Stimulated activated CD4-positive, alpha-beta T cell treated with anti-CD3 and anti-CD28 coated beads, Interleukin-4, amount 100 ng/mL, for 4 hours (primary cell): ENCODE data around the gene TMEM135.
"Not testable (repeated sequence)": the region's sequence is repeated elsewhere in the genome, so short reads cannot be mapped to it uniquely, and the experiment has no call there.

Source experiments
- DNase-seq, 2 experiments: peaks; one replicate each; pipeline ENCODE4 v3.0.0-alpha.2; 2020

TMEM135 gene

DNA sequence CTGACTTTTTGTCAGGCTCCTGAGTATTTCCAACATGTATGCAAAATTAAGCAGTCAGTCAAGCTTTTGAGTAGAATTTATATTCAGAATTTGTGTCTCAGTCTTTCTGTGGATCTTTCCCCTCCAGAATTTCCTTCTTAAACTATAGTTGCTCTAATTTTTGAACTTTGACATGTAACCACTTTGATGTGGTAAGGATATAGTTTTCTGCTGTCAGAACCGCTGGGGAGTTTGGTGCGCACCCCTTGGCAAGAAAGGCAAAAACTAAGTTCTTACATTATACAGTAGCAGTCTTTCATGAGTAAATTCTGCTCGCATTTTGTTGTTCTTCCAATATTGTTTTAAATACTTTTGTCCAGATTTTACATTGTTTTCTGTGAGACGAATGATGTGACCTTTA is 105.9 kb downstream of the TMEM135 start:
- DNase-seq = no peak

DNA sequence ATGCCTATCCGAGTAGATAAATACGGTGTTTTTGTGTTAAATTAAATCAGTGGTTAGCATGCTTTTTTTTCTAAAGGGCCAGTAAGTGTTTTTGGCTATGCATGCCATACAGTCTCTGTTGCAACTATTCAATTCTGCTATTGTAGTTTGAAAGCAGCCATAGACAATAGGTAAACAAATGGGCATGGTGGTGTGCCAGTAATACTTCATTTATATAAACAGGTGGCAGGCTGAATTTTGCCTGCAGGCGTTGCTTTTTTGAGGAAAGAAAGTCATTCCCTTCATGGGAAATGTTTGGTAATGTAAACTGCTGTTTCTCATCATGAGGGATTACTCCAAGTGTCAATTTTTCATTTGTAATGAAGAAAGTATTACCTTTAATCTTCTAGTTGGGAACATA is 106.5 kb downstream of the TMEM135 start:
- no peak for DNase-seq

DNA sequence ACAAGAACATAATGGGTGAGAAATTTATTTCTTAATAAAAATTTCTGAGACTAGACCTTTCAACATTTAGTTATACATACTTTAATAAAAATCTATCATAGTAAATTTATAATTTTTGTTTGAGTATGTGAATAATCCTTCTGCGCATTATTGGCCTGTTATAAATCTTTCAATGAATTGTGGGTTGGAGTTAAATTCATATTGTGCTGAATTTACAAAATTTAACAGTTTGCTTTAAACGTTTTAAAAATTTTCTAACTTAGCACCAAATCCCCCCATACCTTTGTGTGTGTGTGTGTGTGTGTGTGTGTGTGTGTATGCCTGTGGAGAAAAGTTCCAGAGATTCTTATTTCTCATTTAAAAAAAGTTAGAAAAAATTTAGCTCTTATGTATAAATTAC is 111.0 kb downstream of the TMEM135 start:
- no peak for DNase-seq

DNA sequence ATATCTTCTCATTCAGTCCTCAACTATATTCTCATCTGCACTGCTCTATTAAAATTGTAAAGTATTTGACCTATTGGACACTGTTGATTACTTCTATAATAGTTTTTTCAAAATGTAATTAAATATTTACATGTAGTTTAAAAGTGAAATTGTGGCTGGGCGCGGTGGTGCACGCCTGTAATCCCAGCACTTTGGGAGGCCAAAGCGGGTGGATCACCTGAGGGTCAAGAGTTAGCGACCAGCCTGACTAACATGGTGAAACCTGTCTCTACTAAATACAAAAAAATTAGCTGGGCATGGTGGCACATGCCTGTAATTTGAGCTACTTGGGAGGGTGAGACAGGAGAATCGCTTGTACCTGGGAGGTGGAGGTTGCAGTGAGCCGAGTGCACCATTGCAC is 112.0 kb downstream of the TMEM135 start:
- not testable (repeated sequence) for DNase-seq

DNA sequence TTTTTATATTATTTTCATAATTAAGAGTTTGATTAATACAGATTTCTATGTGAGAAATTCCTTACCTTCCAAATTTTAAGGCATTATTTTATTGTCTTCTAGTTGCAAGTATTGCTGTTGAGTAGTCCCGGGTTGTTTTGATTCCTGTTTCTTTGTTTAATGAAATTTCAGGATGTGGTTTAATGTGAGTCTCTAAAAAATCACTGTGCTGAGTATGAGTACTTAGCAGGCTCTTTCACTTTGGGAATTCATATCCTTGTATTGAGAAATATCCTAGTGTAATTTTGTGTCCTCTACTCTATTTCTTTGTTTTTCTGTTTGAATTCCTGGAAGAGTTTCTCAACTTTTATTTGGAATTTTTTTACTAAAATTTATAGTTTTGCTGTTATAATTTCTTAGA is 113.2 kb downstream of the TMEM135 start:
- DNase-seq = no peak

DNA sequence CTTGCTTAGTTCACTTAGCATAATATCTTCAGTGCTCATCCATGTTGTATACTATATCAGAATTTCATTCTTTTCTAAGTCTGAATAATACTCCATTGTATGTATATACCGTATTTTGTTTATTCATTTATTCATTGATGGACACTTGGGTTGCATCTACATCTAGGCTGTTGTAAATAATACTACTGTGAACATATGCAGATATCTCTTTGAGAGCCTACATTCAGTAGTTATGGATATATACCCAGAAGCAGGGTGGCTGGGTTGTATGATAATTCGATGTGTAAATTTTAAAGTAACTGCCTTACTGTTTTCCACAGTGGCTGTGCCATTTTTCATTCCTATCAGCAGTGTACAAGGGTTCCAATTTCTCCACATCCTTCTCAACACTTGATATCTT is 116.5 kb downstream of the TMEM135 start:
- DNase-seq = no peak

DNA sequence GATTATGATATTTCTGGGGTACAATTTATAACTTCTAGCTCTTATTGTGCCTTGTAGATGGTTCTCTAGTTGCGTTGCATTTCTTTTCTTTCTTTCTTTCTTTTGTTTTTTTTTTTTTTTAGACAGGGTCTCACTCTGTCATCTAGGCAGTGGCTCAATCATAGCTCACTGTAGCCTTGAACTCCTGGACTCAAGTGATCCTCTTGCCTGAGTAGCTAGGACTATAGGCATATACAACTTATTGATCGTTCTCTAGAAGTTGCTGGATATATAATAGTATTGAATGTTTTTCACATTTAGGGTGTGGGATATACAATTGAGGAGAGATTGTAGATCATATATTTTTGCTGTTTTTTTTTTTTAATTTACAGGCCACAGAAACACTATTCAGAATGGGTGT is 119.2 kb downstream of the TMEM135 start:
- DNase-seq = no peak

DNA sequence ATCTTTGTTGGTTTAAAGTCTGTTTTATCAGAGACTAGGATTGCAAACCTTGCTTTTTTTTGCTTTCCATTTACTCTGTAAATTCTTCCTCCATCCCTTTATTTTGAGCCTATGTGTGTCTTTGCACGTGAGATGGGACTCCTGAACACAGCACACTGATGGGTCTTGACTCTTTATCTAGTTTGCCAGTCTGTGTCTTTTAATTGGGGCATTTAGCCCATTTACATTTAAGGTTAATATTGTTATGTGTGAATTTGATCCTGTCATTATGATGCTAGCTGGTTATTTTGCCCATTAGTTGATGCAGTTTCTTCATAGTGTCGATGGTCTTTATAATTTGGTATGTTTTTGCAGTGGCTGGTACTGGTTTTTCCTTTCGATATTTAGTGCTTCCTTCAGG is 131.3 kb downstream of the TMEM135 start:
- not testable (repeated sequence) for DNase-seq

DNA sequence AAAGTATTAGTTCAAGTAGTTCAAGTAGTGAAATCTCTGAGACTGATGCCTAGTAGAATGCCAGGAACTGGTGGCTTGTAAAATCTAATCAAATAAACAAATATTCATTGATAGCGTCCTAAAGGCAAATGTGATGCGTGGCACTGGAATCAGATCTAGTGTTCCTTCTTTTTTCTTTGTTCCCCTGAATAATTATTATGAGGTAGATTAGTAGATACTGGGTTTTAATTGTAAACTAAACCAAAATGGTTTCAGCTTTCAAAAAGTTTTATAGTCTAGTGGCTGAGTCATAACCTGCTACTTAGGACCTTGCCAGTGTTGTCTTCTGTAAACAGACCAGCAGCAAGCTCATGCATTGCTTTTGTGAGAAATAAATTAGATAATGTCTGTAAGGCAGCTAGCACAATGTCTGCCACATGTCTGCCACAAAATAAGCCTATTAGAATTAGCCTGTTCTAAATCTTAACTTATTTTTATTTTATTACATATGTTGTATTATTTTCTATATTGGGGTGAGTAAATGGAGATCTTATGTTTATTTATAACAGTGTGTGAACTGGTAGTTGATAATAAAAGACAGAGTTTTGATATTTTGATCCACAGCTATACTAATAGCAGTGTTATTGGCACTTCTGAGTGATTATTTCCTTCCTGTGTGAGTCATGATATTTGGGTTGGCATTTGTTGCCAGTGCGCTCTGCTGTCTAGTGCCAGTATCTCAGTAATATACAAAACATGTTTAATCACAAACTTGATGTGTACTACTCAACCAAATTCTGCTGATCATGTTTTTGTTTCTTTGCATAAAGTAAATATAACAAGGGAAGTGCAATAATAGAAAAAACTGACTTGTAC is 135.7 kb downstream of the TMEM135 start:
- DNase-seq = no peak

DNA sequence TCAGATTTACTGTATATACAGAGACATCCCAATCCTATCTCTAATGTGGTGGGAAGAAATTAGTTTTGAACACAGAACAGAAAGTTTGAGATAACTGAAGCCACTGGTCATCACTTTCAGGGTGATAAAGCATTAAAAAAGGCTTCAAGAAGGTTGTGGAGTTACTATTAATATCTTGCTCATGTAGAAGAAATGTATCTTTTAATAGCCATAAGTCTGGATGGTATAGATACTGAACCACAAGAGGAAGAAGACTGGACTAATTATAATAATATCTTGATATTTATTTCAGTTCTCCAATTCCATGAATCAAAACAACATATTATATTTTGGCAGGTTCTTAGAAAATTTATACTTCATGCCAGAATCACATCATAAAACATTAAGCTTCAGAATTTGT is 137.1 kb downstream of the TMEM135 start:
- DNase-seq = no peak

DNA sequence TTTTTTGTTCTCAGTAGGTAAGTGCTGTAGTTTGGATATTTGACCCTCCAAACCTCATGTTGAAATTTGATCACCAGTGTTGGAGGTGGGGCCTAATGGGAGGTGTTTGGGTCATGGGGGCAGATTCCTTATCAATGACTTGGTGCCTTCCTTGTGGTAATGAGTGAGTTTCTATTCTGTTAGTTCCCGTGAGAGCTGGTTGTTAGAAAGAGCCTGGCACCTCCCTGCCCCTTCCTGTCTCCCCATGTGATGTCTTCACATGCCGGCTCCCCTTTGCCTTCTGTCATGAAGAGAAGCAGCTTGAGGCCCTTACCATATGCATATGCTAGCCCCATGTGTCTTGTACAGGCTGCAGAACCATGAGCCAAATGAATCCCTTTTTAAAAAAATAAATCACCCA is 138.3 kb downstream of the TMEM135 start:
- DNase-seq = no peak

DNA sequence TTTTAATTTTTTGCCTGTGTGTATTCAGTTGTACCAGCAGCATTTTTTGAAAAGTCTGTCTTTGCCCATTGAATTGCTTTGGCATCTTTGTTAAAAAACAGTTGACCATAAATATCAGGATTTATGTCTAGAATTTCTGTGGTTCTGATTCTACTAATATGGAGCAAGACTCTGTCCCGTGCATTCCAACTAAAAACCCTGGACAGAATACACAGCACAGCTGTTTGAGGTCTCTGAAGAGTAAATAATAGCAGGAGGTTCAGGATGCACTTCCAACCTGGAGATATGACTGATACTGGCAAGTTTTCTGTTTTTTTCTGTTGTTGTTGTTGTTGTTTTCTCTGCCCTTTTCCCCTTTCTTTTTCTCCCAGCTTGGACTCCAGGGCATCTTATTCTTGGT is 141.9 kb downstream of the TMEM135 start:
- no peak for DNase-seq

DNA sequence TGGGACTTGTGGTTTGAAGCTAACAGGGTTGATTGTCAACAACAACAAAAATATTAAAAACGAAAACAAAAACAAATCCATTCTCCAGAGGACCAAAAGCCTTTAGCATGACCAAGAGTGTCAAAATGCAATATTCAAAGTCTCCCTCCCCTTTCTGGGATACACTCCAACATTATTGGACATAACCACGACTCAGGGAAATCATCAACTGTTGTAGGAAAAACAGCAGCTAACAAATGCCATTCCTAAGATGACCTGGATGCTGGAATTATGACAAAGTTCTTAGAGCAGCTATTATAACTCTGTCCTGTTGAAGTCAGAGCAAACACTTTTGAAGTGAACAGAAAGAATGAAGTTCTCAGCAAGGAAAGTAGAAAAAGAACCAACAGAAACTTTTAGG is 143.0 kb downstream of the TMEM135 start:
- DNase-seq = no peak

DNA sequence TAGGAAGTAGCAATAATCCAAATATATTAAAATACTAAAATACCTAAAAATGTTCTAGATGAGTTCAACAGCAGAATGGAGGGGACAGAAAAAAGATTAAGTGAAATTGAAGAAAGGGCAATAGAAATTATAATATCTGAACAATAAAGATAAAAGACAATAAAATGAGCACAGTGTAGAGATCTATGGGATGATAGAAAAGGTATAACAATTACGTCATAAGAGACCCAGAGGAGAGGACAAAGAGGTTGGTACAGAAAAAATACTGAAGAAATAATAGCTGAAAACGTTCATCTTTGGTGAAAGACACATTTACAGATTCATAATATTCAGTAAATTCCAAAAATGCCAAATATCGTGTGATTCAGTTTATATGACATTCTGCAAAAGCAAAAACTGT is 143.4 kb downstream of the TMEM135 start:
- no peak for DNase-seq

DNA sequence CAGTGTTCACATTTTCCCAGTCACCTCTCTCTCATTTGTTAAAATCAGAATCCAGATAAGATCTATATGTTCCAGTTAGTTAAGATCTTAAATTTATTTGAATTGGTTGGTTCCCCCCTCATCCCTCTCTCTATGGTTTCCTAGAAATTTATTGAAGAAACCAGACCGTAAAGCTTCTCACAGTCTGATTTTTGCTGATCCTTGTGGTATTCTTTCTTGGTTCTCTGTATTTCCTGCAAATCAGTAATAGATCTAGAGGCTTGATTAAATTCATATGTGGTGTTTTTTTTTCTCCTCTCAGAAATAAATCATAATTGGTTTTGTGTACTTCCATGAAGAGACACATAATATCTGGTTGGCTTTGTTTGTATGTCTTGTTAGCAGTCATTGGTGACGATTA is 147.5 kb downstream of the TMEM135 start:
- DNase-seq = no peak

DNA sequence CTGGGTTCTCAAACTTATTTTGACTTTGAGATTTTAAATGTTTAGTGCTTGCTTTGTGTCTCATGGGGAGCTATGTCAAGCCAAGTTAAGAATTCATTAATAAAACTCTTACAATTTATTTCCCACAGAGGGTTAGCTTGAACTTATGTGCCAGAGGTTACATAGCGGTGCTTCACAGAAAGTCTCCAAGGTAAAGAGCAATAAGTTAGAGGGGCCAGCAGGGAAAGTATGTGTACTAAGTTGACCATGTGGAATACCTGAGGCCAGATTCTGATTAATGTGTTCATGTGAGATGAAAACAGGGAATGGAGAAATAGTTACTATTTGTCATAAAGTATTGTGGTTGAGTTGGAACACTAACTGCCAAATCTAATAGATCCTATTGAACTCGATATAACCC is 149.3 kb downstream of the TMEM135 start:
- no peak for DNase-seq

DNA sequence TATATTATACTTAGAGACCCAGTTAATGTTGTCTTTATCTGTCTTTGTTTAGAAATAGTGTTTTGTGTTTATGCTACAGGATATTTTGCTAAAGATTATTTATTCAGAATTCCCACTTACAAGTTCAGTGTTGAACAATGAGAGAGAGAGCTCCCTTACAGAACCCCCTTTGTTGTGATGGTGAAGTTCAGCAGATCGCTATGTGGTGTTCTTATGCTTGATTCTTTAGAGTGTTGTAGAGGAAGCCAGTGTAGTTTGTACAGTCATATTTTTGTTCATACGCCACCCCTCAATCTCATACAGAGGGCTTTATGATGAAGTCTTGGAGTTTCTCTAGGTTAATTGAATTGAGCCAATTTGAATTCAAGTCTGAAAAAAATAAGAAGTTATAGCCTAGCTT is 150.2 kb downstream of the TMEM135 start:
- DNase-seq = no peak

DNA sequence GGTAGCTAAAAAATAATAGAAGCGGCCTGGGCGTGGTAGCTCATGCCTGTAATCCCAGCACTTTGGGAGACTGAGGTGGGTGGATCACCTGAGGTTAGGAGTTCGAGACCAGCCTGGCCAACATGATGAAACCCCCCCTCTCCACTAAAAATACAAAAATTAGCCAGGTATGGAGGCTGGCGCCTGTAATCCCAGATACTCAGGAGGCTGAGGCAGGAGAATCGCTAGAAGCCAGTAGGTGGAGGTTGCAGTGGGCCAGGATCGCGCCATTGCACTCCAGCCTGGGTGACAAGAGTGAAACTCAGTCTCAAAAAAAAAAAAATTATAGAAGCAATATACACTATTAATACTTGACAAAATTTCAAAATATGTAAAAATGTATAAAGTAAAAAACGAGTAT is 150.7 kb downstream of the TMEM135 start:
- not testable (repeated sequence) for DNase-seq

DNA sequence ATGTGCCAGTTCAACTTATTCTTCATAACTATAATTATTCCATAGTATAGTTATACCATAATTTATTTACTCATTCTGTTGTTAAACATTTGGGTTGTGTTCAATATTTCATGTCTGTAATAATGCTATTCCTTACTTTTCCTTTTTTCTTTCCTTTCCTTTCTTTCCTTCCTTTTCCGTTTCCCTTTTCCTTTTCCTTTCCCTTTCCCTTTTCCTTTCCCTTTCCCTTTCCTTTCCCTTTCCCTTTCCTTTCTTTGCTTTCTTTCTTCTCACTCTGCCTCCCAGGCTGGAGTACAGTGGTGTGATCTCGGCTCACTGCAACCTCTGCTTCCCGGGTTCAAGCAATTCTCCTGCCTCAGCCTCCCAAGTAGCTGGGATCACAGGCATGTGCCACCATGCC is 151.2 kb downstream of the TMEM135 start:
- DNase-seq = not testable (repeated sequence)

DNA sequence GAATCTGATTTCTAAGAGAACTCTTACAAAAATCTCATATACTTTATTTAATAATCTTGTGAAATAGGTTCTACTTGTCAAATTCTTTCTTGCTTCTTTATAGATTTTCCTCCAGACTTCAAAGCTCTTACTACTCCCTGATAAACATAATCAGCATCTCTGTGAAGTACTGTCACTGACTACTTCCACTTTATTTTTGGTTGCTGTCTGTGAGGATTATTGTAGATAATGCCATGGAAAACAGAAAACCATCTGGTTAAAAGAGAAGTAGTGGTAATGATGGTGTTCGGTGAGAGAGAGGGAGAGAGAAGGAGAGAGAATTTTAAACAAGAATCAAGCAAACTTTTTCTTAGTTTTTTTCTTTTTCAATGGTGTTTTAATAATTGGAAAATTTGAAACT is 152.3 kb downstream of the TMEM135 start:
- DNase-seq = no peak

DNA sequence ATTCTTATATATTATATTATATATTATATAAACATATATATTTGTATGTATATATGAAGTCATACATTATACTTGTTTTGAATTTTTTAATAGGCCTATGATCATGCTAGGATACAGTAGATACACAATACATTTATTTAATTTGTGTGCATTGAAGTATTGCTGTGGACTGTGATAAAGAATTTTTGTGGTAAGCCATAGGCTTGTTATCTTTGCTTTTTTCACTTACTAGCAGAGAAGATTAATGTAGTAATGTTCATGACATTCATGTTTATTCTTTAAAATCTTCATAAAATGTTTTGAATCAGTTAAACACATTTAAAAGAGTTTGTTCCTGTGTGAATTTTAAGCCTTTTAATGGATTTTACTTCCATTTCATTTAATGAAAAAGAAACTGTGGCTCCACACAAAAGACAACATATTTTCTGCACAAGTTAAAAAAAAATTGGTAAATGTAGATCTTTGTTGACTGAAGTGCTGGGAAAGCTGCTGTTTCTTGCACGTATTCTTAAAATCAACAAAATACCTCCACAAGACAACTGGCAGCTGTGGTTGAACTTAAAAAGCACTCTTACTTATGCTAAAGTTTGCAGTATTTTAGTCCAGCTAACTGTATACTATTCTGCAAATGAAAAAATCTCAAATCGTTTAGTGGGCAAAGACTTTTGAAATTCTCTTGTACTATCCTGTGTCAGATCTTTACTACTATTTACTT is 156.2 kb downstream of the TMEM135 start:
- no peak for DNase-seq

DNA sequence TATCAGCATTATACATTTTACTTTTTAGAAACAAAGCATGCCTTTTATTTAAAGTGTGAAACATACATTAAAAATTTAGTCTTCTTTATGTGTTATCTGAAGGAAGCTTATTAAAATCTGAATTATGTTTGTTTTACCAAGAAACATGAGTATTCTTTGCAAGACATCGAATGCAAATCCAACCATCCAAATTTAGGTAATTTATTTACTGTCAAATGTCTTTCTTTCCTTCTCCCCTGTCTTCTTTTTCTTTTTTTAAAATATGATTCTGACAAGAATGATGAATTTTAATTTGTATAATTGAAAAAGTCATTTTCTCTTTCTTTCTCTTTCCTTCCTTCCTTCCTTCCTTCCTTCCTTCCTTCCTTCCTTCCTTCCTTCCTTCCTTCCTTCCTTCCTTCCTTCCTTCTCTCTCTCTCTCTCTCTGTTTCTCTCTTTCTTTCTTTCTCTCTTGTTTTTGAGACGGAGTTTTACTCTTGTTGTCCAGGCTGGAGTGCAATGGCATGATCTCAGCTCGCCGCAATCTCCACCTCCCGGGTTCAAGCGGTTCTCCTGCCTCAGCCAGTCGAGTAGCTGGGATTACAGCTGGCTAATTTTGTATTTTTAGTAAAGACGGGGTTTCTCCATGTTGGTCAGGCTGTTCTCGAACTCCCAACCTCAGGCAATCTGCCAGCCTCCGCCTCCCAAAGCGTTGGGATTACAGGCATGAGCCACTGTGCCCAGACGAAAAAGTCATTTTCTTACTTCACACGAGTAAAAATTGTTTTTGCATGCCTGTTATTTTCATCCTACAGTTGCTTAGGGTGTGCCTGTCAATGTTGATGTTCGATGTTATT is 157.5 kb downstream of the TMEM135 start:
- no peak for DNase-seq

DNA sequence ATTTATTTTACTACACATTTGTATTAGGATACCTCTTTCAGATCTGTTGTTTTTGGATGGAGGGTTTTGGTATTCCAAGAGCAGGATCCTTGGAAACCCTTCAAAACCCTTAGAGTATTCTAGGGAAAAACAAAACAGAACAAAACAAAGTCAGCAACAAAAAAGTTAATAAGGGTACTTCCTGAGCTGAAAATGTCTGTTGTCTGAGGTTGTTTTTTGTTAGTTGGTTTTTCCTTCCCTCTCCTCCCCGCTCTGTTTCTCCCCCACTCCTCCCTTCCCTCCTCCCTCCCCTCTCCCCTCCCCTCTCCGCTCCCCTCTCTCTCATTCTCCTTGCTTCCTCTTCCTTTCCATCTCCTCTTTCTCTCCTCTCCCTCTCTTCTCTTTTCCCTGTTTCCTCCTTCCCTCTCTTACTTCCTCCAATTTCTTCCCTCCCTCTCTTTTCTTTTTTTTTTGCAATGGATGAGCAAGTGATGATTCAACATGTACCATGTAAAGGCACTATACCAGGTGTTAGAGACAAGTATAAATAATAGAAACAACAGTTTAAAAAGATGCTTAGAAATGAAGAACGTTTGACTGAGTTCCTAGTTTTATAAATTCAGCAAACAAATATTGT is 160.6 kb downstream of the TMEM135 start:
- DNase-seq = no peak
